Nucleus accumbens (tissue), 56 donors: ENCODE measurements around the gene PAPPA2.

Experiments used
- DNase-seq, 56 donors: peaks; one replicate each; lab custom pipeline; 2025; lab: John Stamatoyannopoulos, UW

The PAPPA2 gene

DNA sequence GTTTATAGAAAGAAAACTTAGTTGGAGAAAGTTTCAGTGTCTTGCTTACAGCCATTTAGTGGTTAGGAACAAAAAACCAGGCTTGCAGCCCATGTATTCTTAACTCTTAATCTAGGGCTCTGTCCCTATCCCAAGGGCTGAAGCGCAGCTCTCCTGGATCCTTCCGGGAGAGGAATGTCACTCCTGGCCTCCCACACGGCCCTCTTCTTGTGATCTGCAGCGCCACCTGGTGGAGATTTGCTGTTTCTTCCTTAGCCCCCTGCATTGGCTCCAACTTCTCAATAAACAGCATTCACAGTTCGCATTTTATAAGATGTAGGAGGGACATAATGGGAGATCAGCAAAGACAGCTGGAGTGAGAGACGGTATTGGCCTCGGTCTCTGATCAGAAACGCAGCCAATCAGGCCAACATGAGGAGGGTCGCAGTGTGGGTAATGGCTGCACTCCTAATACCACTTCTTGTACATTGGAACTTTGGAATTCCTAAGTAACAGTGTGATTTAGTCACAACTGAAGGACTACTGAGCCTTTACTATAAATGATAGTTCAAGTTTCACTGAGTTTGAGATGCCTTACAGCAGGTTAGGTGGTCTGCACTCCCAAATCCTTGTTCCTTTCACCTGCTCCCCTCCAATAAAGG lies 418.1 kb downstream of the PAPPA2 start:
- DNase-seq: peak in 45 of 56 donors; percentile 4 to 81 (median 35)

DNA sequence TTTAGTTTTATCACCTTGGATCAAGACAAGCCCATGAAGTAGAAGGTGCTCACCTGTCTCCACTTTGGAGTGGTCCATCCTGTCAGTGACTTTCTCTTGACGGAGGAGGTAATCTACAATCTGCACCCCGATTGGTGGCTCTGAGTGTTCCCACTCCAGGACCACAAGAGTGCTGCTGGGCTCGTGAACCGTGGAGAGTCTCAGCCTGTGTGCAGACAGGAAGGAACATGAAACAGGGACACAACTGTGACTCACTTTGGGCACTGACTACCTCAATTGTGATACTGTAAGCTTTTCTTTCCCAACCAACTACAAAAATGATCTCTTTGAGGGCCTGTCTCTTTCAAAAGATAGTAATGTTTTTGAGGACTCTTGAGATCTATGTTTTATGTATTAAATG lies 421.3 kb downstream of the PAPPA2 start:
- DNase-seq: no peak

DNA sequence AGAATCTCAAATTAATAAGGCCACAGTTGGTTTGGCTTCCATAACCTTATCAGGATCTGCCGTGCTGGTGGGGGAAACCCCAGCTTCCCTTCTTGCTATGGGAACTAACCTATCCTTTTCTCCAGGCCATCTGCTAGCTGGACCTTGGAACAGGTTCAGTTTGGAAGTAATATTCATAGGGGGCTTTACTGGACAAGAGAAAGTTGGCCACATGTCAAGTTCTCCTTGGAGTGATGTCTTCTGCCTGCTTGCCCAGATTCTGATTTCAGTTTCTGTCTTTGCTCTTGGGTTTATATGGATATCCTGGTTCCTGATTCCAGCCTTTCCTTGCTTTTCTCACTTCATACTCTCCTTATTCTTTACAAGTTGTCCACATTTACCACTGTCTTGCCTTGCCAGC lies 421.9 kb downstream of the PAPPA2 start:
- no peak for DNase-seq

- no peak for DNase-seq
Observed at GRCh38 chr1:176885341-176885740, 422.4 kb downstream of the PAPPA2 start.

DNA sequence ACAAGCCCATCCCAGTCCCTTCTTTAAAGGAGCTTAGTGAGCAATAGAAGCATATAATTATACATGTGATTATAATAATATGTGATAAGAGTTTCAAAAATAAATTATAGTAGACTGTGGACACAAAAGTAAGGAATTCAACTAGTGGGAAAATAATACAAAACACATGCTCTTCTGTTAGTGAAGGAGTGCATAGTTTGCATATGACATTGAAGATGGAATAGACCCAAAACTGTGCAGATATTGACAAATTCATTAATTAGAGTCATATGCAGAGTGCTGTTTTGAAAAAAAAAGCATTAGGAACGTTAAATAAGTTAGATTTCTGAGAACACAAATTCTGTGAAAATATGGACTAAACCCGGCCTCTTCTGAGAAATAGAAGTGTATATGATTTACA lies 422.8 kb downstream of the PAPPA2 start:
- DNase-seq: no peak

DNA sequence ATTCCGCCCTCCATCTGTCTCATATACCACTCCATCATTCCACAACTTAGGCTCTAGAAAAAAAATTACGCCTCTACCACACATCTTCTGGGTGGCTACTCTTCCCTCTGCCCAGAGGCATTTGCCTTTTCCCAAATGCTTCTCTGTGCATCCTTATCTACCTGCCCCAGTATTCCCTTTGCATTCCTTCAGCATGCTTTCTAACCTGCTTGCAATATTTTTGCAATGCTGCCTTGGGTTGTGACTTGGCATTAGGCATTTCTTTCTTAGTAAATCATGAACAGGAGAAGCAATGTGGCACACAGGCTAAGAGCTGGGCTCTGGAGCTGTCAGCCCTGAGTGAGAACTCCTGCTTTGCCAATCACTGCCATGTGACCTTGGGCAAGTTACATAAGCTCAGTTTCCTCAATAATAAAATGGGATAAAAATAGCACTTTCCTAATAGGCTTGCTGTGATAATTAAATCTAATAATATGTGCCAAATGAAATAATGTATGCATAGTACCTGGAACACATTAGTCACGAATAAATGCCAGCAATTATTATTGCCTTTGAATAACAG lies 425.6 kb downstream of the PAPPA2 start:
- peak in 22 of 56 donors; percentile 4 to 69 (median 21) for DNase-seq

DNA sequence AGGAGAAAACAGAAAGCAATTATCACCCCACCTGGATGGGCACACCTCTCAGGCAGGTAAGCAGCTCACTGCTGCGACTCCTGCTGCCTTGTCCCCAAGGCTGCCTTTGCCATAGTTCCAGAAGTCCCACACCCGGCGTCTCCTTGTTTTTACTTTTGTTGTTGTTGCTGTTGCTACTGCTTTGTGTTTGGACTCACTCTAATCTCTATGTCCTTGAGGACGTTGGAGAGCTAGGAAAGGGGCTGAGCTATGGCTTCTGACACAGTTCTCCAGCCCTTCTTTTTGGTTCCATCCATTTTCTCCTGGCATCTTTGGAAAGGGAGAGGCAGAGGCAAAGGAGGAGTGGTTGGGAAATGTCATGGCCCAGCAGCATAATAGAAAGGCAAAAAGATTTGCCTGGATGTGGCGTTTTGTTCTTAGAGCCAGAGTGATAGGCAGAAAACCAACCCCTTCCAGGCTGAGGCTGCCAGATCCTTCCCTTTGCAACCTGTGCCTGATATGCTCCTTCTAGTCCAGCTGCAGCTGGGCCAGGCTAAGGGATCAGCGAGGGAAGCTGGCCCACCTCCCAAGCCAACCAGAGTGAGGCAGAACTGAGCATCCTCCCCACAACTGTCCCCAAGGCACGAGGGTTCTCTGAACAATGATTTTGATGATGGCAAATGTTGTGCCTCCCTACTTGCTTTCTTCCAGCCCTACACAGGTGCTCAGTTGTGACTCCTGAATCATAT lies 430.8 kb downstream of the PAPPA2 start:
- DNase-seq: no peak

DNA sequence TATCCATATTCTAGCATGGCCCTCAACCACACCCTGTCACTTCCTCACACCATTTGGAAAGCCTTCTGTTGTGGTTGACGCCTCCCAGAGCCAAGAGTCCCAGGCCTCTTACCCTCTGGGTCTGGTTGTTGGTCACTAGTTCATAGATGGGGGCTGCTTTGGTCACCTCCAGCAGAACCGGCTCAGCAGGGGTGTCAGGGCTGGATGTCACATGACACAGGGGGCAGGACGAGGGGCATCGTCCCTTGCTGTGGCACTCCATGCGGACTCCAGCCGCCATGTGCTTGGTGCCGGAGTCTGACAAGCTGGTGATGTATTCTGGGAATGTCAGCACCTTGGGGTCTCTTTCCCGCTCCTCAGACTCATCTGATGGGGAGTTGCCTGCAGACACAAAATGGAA lies 431.5 kb downstream of the PAPPA2 start:
- no peak for DNase-seq
